Natural killer cell (primary cell): ENCODE results near the gene NKX6-1. TPM values are rescaled to one million over a fixed set of nuclear protein-coding genes. Genes with fewer than 3 reads are reported as not detected.

Source experiments
- ATAC-seq, 3 donors: fragments of 150-1000 bp in 2 of 3; fragments of 200-7000 bp in 1 of 3; cut with Tn5 transposase; 1 replicate in 1 of 3; 2 replicates in 2 of 3; pipeline ENCODE4 v1.10.0; 2021; ENCODE audit warnings: mild to moderate bottlenecking in 2 of 3, moderate library complexity in 2 of 3
- DNase-seq, 2 donors: peaks; one replicate each; pipeline versions ENCODE4 v3.0.0 to v3.0.0-alpha.2; 2013 to 2021; ENCODE audit warnings: mixed read lengths in 1 of 2
- H3K27ac ChIP-seq: one replicate; pipeline ENCODE4 v1.5.1; 2013; ENCODE audit warnings: mild to moderate bottlenecking, low read length
- H3K27me3 ChIP-seq: one replicate; pipeline ENCODE4 v1.6.1; 2013; ENCODE audit warnings: low read length; ENCODE audit not compliant: control insufficient read depth, insufficient read depth
- H3K36me3 ChIP-seq: one replicate; pipeline ENCODE4 v1.6.1; 2013; ENCODE audit warnings: low read length; ENCODE audit not compliant: control insufficient read depth, insufficient read depth
- H3K4me1 ChIP-seq: one replicate; pipeline ENCODE4 v1.6.1; 2013; ENCODE audit warnings: low read length; ENCODE audit not compliant: control insufficient read depth, insufficient read depth
- H3K4me3 ChIP-seq: one replicate; pipeline ENCODE4 v1.5.1; 2013; ENCODE audit warnings: low read length
- H3K9me3 ChIP-seq: one replicate; pipeline ENCODE4 v1.6.1; 2013; ENCODE audit warnings: low read length; ENCODE audit not compliant: control insufficient read depth, insufficient read depth
- H3K27ac Mint-ChIP-seq, 2 donors: one replicate each; pipeline ENCODE4 v1.8.0; 2022; ENCODE audit warnings: mild to moderate bottlenecking in 2 of 2, mixed read lengths in 2 of 2, moderate library complexity in 1 of 2
- H3K27me3 Mint-ChIP-seq, 2 donors: one replicate each; pipeline ENCODE4 v1.8.0; 2022; ENCODE audit warnings: low read depth in 2 of 2, mixed read lengths in 2 of 2
- H3K36me3 Mint-ChIP-seq: one replicate; pipeline ENCODE4 v1.8.0; 2022; ENCODE audit warnings: mixed read lengths
- H3K4me1 Mint-ChIP-seq, 2 donors: one replicate each; pipeline ENCODE4 v1.8.0; 2022; ENCODE audit warnings: mixed read lengths in 2 of 2
- H3K4me3 Mint-ChIP-seq: one replicate; pipeline ENCODE4 v1.8.0; 2022; ENCODE audit warnings: mild to moderate bottlenecking, moderate library complexity, mixed read lengths
- H3K9me3 Mint-ChIP-seq, 2 donors: one replicate each; pipeline ENCODE4 v1.8.0; 2022; ENCODE audit warnings: mixed read lengths in 2 of 2
- CTCF ChIP-seq: fragments of 200-600 bp; IDR thresholded peaks from one replicate; pipeline ENCODE4 v1.8.0; 2022; ENCODE audit warnings: antibody characterized with exemption
- WGBS: methylation state at CpG from one replicate; pipeline ENCODE4 v1.1.7; 2013; ENCODE audit warnings: missing lambda C conversion rate; ENCODE audit not compliant: insufficient coverage; 5-methylcytosine and 5-hydroxymethylcytosine counted together
- intact Hi-C: fragments of 100-400 bp; cut with micrococcal nuclease; formaldehyde crosslinking; loops from one replicate; pipeline ENCODE4 v1.14.2; 2022
- total RNA-seq, 4 donors: library from RNA; stranded (reverse); fragments of 120-200 nt in 1 of 4; gene quantifications; one replicate each; pipeline versions ENCODE4 v1.2.3 to v1.2.4, GENCODE V29; 2013 to 2022

NKX6-1 gene
- total RNA-seq, 3 donors from 2014 or later (not counting 1 experiment from before 2014, with no cell fraction given), result not detected

- intact Hi-C loops, result no loop called here
- H3K9me3 Mint-ChIP-seq, result peaks cover 2 to 3% of the 10 kb centered on the region in 2 donors
- no peak overlapping the region for H3K27ac ChIP-seq
These were observed 28.3 kb upstream of the NKX6-1 start for GRCh38 chr4:84527391-84527790.

GRCh38 chr4:84515075-84515474 lies 16.0 kb upstream of the NKX6-1 start:
- Histone ChIP-seq H3K4me3 (no peak overlapping the region), H3K9me3 (no peaks in the 10 kb centered on the region), H3K36me3 (no peaks in the 10 kb centered on the region), H3K4me1 (no peaks in the 10 kb centered on the region), H3K27me3 (no peaks in the 10 kb centered on the region), H3K27ac (no peak overlapping the region)
- Mint-ChIP-seq H3K27ac (no peak overlapping the region), H3K27me3 (peaks cover 8 to 19% of the 10 kb centered on the region in 2 donors), H3K9me3 (peaks cover 0 to 2% of the 10 kb centered on the region in 2 donors), H3K4me3 (no peak overlapping the region), H3K4me1 (no peaks in the 10 kb centered on the region), H3K36me3 (no peaks in the 10 kb centered on the region)
- DNase-seq, result no peak
- no peak for TF ChIP-seq CTCF
- intact Hi-C loops, result no loop called here
- ATAC-seq, result no peak
- no CpG with 5 or more reads among the region's 2 CpGs for whole genome bisulfite sequencing

More at GRCh38 chr4:84527391-84527790, 28.3 kb upstream of the NKX6-1 start:
- no peak overlapping the region for H3K27ac Mint-ChIP-seq
- H3K4me3 Mint-ChIP-seq, result no peak overlapping the region
- H3K27me3 Mint-ChIP-seq, result peaks cover 2 to 9% of the 10 kb centered on the region in 2 donors
- Histone ChIP-seq H3K9me3 (no peaks in the 10 kb centered on the region), H3K27me3 (no peaks in the 10 kb centered on the region), H3K4me3 (no peak overlapping the region), H3K36me3 (no peaks in the 10 kb centered on the region), H3K4me1 (no peaks in the 10 kb centered on the region)
- no peak for DNase-seq
- no peak for TF ChIP-seq CTCF
- H3K4me1 Mint-ChIP-seq, result no peaks in the 10 kb centered on the region
- H3K36me3 Mint-ChIP-seq, result no peaks in the 10 kb centered on the region
- no peak for ATAC-seq

GRCh38 chr4:84512277-84512676 lies 13.2 kb upstream of the NKX6-1 start:
- WGBS, result 86% methylated on average over 3 of the region's 5 CpGs
- H3K27me3 Mint-ChIP-seq, result peaks cover 18 to 24% of the 10 kb centered on the region in 2 donors
- H3K27ac Mint-ChIP-seq, result no peak overlapping the region
- H3K9me3 Mint-ChIP-seq, result peaks cover 0 to 2% of the 10 kb centered on the region in 2 donors
- no peaks in the 10 kb centered on the region for H3K4me1 Mint-ChIP-seq
- Histone ChIP-seq H3K36me3 (no peaks in the 10 kb centered on the region), H3K4me1 (no peaks in the 10 kb centered on the region), H3K9me3 (no peaks in the 10 kb centered on the region), H3K4me3 (no peak overlapping the region), H3K27me3 (no peaks in the 10 kb centered on the region), H3K27ac (no peak overlapping the region)
- no peaks in the 10 kb centered on the region for H3K36me3 Mint-ChIP-seq
- intact Hi-C loops, result no loop called here
- no peak for TF ChIP-seq CTCF
- DNase-seq (no peak), ATAC-seq (no peak)
- no peak overlapping the region for H3K4me3 Mint-ChIP-seq

GRCh38 chr4:84511703-84512102 lies 12.6 kb upstream of the NKX6-1 start:
- TF ChIP-seq CTCF, result no peak
- no peaks in the 10 kb centered on the region for H3K27me3 ChIP-seq
- DNase-seq (no peak), ATAC-seq (no peak)
- no peak overlapping the region for H3K4me3 ChIP-seq
- H3K9me3 ChIP-seq, result no peaks in the 10 kb centered on the region
- Mint-ChIP-seq H3K27me3 (peaks cover 18 to 24% of the 10 kb centered on the region in 2 donors), H3K36me3 (no peaks in the 10 kb centered on the region), H3K4me3 (no peak overlapping the region), H3K4me1 (no peaks in the 10 kb centered on the region), H3K9me3 (peaks cover 0 to 2% of the 10 kb centered on the region in 2 donors), H3K27ac (no peak overlapping the region)
- no peaks in the 10 kb centered on the region for H3K36me3 ChIP-seq
- 89% methylated on average over 3 of the region's 3 CpGs for WGBS
- H3K27ac ChIP-seq, result no peak overlapping the region
- no peaks in the 10 kb centered on the region for H3K4me1 ChIP-seq
- intact Hi-C loops, result no loop called here
